ENCODE measurements around the gene GNPDA1. TPM values are rescaled to one million over a fixed set of nuclear protein-coding genes. Genes with fewer than 3 reads are reported as not detected.

The GNPDA1 gene
- total and polyA plus RNA-seq, 9 of the 15 experiments (the other 6 are each of a cell fraction or from before 2014, with no cell fraction given): 14.1 to 145 (median 52.2) TPM

DNA sequence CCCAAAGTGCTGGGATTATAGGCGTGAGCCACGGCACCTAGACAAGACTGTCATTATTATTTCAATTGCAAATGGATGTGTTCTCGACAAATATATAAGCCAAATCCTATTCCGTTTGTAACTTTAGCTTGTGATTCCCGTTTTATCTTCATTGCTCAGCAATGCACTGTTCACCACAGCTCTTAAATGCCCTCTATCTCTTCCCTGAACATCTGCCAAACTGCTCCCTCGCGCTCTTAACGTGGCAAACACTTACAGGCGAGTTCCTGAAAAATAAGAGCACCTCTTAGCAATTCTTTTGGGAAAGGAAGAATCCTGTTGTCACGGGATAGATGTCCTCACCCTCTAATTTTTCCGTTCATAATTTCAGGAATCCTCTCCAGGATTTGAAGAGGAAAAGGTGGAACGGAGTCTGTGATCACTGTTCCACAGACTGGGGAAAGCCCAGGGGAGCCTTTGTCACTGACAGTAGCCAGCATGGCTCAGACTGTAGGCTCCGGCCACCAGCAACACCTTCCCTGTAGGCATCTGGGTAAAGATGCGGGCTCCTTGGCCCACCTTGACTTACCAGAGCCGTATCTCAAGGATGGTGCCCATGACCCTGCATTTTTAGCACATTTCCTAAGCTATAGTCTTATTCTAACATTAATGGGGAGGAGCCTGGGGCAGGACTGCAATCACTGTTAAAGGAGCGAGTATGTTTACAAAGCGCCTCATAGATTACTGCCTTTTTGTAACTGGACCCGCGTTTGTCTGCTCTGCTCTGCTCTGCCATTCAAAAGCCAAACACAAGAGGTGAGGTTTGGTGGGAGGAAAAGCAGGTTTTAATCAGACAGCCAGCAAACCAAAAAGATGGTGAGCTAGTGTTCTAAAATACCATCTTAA lies 20.2 kb upstream of the GNPDA1 start (continued):
- TF ChIP-seq, protein P1, sequence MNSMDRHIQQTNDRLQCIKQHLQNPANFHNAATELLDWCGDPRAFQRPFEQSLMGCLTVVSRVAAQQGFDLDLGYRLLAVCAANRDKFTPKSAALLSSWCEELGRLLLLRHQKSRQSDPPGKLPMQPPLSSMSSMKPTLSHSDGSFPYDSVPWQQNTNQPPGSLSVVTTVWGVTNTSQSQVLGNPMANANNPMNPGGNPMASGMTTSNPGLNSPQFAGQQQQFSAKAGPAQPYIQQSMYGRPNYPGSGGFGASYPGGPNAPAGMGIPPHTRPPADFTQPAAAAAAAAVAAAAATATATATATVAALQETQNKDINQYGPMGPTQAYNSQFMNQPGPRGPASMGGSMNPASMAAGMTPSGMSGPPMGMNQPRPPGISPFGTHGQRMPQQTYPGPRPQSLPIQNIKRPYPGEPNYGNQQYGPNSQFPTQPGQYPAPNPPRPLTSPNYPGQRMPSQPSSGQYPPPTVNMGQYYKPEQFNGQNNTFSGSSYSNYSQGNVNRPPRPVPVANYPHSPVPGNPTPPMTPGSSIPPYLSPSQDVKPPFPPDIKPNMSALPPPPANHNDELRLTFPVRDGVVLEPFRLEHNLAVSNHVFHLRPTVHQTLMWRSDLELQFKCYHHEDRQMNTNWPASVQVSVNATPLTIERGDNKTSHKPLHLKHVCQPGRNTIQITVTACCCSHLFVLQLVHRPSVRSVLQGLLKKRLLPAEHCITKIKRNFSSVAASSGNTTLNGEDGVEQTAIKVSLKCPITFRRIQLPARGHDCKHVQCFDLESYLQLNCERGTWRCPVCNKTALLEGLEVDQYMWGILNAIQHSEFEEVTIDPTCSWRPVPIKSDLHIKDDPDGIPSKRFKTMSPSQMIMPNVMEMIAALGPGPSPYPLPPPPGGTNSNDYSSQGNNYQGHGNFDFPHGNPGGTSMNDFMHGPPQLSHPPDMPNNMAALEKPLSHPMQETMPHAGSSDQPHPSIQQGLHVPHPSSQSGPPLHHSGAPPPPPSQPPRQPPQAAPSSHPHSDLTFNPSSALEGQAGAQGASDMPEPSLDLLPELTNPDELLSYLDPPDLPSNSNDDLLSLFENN (IDR thresholded peaks at IDR 0.05; ENCODE audit: low read depth in 2 of 2, low read length in 2 of 2): no peak
- TF ChIP-seq POLR2G (IDR thresholded peaks at IDR 0.05; ENCODE audit: low read depth, low read length) (no peak), ETV6 (IDR thresholded peaks at IDR 0.05; ENCODE audit: borderline replicate concordance in 1 of 2, low read depth in 2 of 2, low read length in 1 of 2) (no peak), ETV6 (CRISPR knock-in tag; IDR thresholded peaks at IDR 0.05; ENCODE audit: borderline replicate concordance) (no peak), BHLHE40 (IDR thresholded peaks at IDR 0.05; ENCODE audit: low read length) (no peak), ZNF75A (CRISPR knock-in tag; IDR thresholded peaks at IDR 0.05) (no peak), EWSR1 (IDR thresholded peaks at IDR 0.05; ENCODE audit: borderline replicate concordance, low read depth, partially characterized antibody) (no peak), TGIF2 (CRISPR knock-in tag; IDR thresholded peaks at IDR 0.05) (no peak), STAT5B (CRISPR knock-in tag; IDR thresholded peaks at IDR 0.05) (no peak), MIER1 (IDR thresholded peaks at IDR 0.05; ENCODE audit: low read depth) (no peak), E2F5 (CRISPR knock-in tag; IDR thresholded peaks at IDR 0.05) (no peak), MTF1 (CRISPR knock-in tag; IDR thresholded peaks at IDR 0.05; ENCODE audit: borderline replicate concordance) (no peak), ZBED1 (IDR thresholded peaks at IDR 0.05) (no peak), ZC3H4 (CRISPR knock-in tag; IDR thresholded peaks at IDR 0.05; ENCODE audit: borderline replicate concordance) (no peak), RNF2 (IDR thresholded peaks at IDR 0.05) (no peak)
- TF ChIP-seq, protein P2, sequence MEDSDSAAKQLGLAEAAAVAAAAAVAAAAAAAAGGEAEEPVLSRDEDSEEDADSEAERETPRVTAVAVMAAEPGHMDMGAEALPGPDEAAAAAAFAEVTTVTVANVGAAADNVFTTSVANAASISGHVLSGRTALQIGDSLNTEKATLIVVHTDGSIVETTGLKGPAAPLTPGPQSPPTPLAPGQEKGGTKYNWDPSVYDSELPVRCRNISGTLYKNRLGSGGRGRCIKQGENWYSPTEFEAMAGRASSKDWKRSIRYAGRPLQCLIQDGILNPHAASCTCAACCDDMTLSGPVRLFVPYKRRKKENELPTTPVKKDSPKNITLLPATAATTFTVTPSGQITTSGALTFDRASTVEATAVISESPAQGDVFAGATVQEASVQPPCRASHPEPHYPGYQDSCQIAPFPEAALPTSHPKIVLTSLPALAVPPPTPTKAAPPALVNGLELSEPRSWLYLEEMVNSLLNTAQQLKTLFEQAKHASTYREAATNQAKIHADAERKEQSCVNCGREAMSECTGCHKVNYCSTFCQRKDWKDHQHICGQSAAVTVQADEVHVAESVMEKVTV (CRISPR knock-in tag; IDR thresholded peaks at IDR 0.05): no peak
